HG03025 (cell line): ENCODE results near the gene NET1.
A peak's percentile ranks its signal among the peaks of the same experiment; 100 is the strongest.
"Not testable (repeated sequence)": the region's sequence is repeated elsewhere in the genome, so short reads cannot be mapped to it uniquely, and the experiment has no call there.

Experiments
- ATAC-seq: cut with Tn5 transposase; IDR thresholded peaks from one replicate; pipeline ENCODE4 v1.9.1; 2021; ENCODE audit warnings: mild to moderate bottlenecking, moderate library complexity; ENCODE audit not compliant: unreplicated experiment, low FRiP score

NET1 gene

GRCh38 chr10:5396556-5397300, 15.6 kb upstream of the NET1 start:
- no peak for ATAC-seq

- ATAC-seq = no peak
Measured at GRCh38 chr10:5399332-5399731, 13.0 kb upstream of the NET1 start.

- ATAC-seq = no peak
Measured at GRCh38 chr10:5400468-5401240, 11.7 kb upstream of the NET1 start.

DNA sequence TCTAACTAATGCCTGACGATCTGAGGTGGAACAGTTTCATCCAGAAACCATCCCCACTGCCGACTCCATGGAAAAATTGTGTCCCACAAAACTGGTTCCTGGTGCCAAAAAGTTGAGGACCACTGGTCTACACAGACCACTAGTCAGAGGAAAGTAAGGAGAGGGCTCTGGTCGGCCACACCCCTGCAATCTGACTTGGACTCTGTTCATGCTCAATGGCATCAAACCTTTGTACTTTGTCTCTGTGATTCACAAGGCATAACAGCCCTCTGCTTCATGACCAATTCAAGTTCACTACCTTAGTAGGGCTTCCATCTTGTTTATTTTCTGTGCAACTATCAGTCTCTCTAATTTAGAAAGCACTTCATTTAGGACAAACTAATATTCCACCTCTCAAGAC, 9.6 kb upstream of the NET1 start:
- no peak for ATAC-seq

DNA sequence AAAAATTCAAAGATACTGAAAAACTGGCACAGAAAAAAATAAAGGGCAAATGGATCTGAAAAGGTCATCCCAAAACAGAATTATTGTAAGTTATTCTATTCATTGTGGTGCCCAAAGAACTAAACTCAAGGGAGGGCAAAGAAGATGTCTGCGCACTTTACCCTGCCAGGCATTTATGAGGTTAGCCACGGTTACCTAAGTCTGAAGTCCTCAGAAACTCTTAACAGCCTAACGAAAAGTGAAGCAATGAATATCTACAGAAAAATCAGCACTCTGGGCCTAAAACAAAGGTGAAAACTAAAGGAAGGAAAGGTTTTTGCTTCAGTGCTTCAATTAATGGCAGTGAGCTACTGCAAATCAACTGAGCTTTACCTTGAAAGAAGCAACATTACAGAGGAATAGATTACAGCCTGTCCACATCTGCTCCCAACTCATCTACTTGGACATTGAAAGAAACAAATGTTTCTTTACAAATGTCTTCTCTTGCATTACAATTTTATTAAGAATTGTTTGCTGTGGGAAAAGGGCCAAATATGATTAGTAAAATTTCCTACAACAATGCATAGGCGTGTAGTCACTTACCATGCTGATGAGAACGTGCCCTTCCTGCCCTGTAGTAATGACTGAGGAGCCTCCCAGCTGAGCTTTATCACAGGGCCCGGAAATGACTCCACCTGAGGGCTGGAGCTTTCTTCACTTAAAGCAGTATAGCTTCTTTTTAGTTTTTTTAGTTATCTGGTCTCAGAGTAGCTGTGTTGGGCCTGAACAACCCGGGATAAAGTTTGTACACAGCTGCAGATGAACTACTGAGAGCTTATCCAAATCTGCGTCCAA, 7.9 kb upstream of the NET1 start, which contains the start of gene TUBAL3:
TUBAL3 (minus strand) TSS at position 621 of the 834 bp plus-strand sequence; CDS start at position 585, 36 bp downstream.
- ATAC-seq = no peak

DNA sequence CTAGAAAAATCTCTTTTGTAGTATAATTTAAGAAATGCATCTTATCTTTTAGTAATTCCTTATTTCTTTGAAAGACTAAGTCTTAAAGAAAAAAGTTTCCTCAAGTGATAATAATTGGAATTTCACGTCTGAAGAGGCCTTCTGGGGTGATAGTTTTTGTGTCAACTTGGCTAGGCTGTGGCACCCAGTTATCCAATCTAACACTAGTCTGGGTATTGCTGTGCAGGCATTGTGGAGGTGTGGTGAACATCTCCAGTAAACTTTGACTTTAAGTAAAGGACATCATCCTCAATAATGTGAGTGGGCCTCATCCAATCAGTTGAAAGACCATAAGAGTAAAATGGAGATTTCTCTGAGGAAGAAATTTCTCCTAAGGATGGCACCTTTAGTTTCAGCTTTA, 5.4 kb upstream of the NET1 start:
- no peak for ATAC-seq

DNA sequence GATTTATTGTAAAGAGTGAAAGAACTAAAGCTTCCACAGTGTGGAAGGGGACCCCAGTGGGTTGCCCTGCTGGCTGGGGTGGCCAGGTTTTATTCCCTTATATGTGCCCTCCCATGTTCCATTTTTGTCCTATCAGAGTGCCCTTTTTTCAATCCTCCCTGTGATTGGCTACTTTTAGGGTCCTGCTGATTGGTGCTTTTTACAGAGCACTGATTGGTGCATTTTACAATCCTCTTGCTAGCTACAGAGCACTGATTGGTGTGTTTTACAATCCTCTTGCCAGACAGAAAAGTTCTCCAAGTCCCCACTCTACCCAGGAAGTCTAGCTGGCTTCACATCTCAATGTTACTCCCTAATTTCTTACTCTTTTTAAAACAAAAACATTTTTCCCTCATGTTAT, 1.6 kb upstream of the NET1 start:
- not testable (repeated sequence) for ATAC-seq

- ATAC-seq = peak; percentile 8
Measured at GRCh38 chr10:5411941-5412276, 448 bp upstream of the NET1 start.

- ATAC-seq = no peak
Measured at GRCh38 chr10:5413012-5413938, 918 bp downstream of the NET1 start.

DNA sequence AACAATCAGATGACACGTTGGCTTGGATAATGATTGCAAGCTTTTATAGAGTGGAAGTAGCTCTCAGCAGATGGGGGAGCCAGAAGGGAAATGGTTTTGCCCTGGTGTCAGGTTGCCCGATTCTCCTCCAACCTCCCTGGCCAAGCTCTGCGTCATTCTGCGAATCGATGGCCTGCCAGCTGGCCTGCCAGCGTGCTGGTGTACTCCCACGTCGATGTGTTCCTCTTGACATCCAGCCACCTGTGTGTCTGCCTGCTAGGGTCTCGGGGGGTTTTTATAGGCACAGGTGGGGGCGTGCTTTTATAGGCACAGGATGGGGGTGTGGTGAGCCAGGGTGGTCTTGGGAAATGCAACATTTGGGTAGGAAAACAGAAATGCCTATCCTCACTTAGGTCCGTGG, 4.6 kb downstream of the NET1 start:
- ATAC-seq = no peak

- no peak for ATAC-seq
Measured at GRCh38 chr10:5418584-5418983, 6.2 kb downstream of the NET1 start.

GRCh38 chr10:5419466-5420094, 7.2 kb downstream of the NET1 start:
- ATAC-seq = no peak

GRCh38 chr10:5423771-5424170, 11.4 kb downstream of the NET1 start:
- ATAC-seq = no peak

DNA sequence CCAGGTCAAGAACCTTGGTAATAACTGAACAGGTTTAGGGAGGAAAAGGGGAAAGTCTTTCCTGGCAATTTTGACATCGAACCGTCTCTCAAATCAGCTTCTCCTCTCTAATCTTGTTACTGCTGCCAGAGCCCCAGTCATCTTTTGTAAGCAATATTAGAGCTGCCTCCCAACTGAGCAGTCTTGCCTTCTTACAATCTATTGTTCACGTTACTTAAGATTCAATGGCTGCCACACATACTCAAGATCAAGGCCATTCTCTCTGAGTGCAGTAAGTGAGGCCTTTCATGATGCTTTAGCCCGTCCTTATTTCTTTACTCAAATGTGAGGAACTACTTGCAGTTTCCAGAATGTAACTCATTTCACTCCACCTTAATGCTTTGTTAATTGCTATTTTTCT, 12.4 kb downstream of the NET1 start:
- ATAC-seq = no peak

DNA sequence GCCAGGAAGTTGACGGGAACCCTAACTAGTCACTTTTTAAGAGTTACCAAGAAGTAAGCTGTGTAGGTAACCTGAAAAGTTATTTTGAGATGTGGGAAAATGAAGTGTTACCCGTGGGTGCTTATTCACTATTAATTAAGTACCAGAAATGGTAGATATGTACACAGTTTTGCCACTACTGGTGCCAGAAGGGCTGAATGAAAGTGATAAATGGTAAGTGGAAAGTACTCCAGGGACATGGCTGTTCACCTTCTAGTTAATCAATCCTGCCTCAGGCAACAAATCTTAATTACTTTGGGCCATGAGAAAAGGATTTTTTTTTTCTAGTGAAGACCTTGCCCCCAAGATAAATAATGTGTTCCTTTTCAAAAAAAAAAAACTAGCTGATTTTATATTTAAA, 15.8 kb downstream of the NET1 start:
- ATAC-seq = no peak

DNA sequence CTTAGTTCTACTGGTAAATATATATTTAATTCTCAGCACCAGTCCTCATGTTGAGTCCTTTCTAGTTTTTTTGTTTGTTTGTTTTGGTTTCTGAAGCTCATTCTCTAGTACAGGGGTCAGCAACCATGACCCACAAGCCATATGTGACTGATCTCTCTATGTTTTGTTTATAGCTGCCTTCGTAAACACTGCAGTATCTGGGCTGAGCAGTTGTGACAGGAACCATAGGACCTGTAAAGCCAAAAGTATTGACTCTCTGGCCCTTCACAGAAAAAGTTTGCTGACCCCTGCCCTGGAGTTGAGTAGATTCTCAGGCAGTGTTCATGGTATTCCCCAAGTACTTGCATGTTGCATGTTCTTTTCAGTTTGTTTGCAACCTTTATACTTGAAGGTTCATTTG, 20.8 kb downstream of the NET1 start:
- no peak for ATAC-seq

DNA sequence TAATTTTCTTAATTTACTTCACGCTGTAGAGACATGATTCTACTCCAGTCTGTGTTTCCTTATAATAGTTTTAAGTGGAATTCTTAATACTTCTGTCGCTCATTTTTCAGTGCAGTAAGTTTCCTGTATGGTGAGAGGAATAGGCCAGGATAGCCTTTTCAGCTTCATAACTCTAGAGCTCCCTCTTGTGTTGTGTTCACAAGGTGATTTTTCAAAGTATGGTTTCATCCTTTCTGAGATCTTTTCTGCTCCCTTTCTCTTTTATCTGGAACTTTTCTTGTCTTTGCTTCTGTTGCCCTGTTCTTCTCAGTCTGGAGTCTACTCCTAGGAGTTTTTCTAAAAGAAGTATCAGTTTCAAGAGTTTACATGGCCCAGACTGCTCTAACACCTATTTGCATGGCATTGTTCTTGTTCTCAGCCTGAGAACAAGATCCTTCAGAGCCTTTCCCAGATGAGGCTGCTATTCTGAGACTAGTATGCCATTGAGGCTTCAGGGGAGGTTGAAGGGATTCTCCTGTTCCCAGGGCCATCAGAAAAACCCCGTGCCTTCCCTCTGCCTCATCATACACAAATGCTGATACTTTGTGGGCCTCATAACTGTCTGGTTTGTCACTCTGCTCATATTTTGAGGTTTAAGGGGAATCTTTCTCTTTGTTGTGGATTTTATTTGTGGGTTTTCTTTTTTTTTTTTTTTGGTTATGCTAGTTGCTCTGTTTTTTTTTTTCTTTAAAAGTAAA, 21.8 kb downstream of the NET1 start:
- no peak for ATAC-seq

- ATAC-seq = no peak
Measured at GRCh38 chr10:5435328-5435727, 23.0 kb downstream of the NET1 start.

- no peak for ATAC-seq
Measured at GRCh38 chr10:5440206-5440605, 27.8 kb downstream of the NET1 start.
